ENCODE results near the gene BSND.

DNA sequence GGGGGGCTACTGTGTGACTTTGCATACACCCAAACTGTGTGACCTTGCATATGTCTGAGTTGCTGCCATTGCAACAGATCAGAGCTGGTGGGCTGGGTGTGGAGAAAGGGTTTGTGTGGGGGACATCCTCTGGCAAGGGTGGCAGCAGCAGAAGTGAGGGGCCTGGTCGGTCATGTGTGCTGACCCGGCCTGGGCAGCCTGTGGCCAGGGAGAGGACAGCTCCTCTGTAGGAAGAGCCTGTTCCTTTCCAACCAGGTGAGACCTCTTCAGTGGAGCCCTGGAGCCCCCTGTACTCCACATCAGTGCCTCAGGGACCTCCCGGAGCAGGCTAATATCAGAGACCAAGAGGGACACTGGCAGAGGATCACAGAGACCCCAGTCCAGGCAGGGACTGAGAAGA, 48.9 kb downstream of the BSND start:
- no peak for TF ChIP-seq POLR2A (IDR thresholded peaks at IDR 0.05)
- TF ChIP-seq, protein P1, sequence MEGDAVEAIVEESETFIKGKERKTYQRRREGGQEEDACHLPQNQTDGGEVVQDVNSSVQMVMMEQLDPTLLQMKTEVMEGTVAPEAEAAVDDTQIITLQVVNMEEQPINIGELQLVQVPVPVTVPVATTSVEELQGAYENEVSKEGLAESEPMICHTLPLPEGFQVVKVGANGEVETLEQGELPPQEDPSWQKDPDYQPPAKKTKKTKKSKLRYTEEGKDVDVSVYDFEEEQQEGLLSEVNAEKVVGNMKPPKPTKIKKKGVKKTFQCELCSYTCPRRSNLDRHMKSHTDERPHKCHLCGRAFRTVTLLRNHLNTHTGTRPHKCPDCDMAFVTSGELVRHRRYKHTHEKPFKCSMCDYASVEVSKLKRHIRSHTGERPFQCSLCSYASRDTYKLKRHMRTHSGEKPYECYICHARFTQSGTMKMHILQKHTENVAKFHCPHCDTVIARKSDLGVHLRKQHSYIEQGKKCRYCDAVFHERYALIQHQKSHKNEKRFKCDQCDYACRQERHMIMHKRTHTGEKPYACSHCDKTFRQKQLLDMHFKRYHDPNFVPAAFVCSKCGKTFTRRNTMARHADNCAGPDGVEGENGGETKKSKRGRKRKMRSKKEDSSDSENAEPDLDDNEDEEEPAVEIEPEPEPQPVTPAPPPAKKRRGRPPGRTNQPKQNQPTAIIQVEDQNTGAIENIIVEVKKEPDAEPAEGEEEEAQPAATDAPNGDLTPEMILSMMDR (IDR thresholded peaks at IDR 0.05), result no peak

Measured in esophagus squamous epithelium (tissue), 4 donors.